Fibroblast of lung (primary cell): ENCODE results near the gene SOX15. TPM values are rescaled to one million over a fixed set of nuclear protein-coding genes. Genes with fewer than 3 reads are reported as not detected.
A peak's percentile ranks its signal among the peaks of the same experiment; 100 is the strongest.

Source experiments
- DNase-seq, 2 donors: peaks; one replicate each; pipeline versions ENCODE4 v3.0.0 to v3.0.0-alpha.2; 2010; ENCODE audit warnings: low read depth in 2 of 2
- H2AFZ ChIP-seq: 2 replicates; pipeline ENCODE4 v1.5.1; 2012; ENCODE audit warnings: low read length, control low read depth, inconsistent platforms
- H3K27ac ChIP-seq: 2 replicates; pipeline ENCODE4 v1.5.1; 2011; ENCODE audit warnings: low read length, control low read depth; ENCODE audit not compliant: insufficient read depth
- H3K27me3 ChIP-seq: 2 replicates; pipeline ENCODE4 v1.5.1; 2011; ENCODE audit warnings: mild to moderate bottlenecking, low read length; ENCODE audit not compliant: control insufficient read depth, insufficient read depth
- H3K36me3 ChIP-seq: 2 replicates; pipeline ENCODE4 v1.5.1; 2011; ENCODE audit warnings: low read length; ENCODE audit not compliant: control insufficient read depth, insufficient read depth
- H3K4me1 ChIP-seq: 2 replicates; pipeline ENCODE4 v1.5.1; 2011; ENCODE audit warnings: low read length; ENCODE audit not compliant: control insufficient read depth, insufficient read depth; ENCODE audit errors: extremely low read depth
- H3K4me2 ChIP-seq: 2 replicates; pipeline ENCODE4 v1.5.1; 2011; ENCODE audit warnings: low read length, control low read depth; ENCODE audit not compliant: insufficient read depth; ENCODE audit errors: extremely low read depth
- H3K4me3 ChIP-seq, 4 experiments: fragments of 200-600 bp in 1 of 4; sonication (generic) in 1 of 4; replicated peaks in 1 of 4; 2 replicates each; pipeline ENCODE4 v1.5.1; 2011 to 2016; ENCODE audit warnings: low read length in 4 of 4, low read depth in 3 of 4, mild to moderate bottlenecking in 3 of 4, control low read depth in 2 of 4, inconsistent platforms in 1 of 4, mixed read lengths in 1 of 4; ENCODE audit not compliant: insufficient read depth in 1 of 4; ENCODE audit errors: control extremely low read depth in 1 of 4
- H3K79me2 ChIP-seq: 2 replicates; pipeline ENCODE4 v1.5.1; 2012; ENCODE audit warnings: mild to moderate bottlenecking, low read length, inconsistent platforms; ENCODE audit not compliant: control insufficient read depth, insufficient read depth
- H3K9ac ChIP-seq: 2 replicates; pipeline ENCODE4 v1.5.1; 2011; ENCODE audit warnings: mild to moderate bottlenecking, low read length, control low read depth; ENCODE audit not compliant: insufficient read depth
- H3K9me3 ChIP-seq: 2 replicates; pipeline ENCODE4 v1.5.1; 2012; ENCODE audit warnings: low read depth, low read length; ENCODE audit not compliant: control insufficient read depth, insufficient read depth
- H4K20me1 ChIP-seq: 2 replicates; pipeline ENCODE4 v1.5.1; 2011; ENCODE audit warnings: low read length; ENCODE audit not compliant: control insufficient read depth, insufficient read depth; ENCODE audit errors: extremely low read depth
- CTCF ChIP-seq, 2 donors: IDR thresholded peaks in 1 of 2; conservative IDR thresholded peaks in 1 of 2; 1 replicate in 1 of 2; 2 replicates in 1 of 2; pipeline ENCODE4 v1.5.1; 2011 to 2012; ENCODE audit warnings: low read length in 2 of 2, control low read depth in 1 of 2, inconsistent platforms in 1 of 2, low read depth in 1 of 2, mild to moderate bottlenecking in 1 of 2
- EZH2 ChIP-seq: IDR thresholded peaks from 2 replicates; pipeline ENCODE4 v1.5.1; 2012; ENCODE audit warnings: low read length, control low read depth, mild to moderate bottlenecking; ENCODE audit errors: missing control alignments
- polyA minus RNA-seq: library from RNA; depleted of rRNA, polyadenylated mRNA; stranded (reverse); fragments of >200 nt; gene quantifications from 2 replicates; pipeline ENCODE4 v1.2.3, GENCODE V29; 2011; ENCODE audit warnings: low replicate concordance
- polyA plus RNA-seq, 2 donors: library from polyadenylated mRNA; depleted of rRNA in 1 of 2; stranded (reverse) in 1 of 2; unstranded in 1 of 2; fragments of >200 nt; gene quantifications; 2 replicates each; pipeline ENCODE4 v1.2.1, GENCODE V29; 2011 to 2012; ENCODE audit warnings: missing spikeins in 1 of 2
- total RNA-seq: library from RNA; depleted of rRNA; stranded (reverse); fragments of >200 nt; gene quantifications from 2 replicates; pipeline ENCODE4 v1.2.1, GENCODE V29; 2014

SOX15 gene
- total RNA-seq (under 0.01 and 0.50 TPM in 2 replicates), polyA plus RNA-seq (0.36 and 0.78 TPM in 2 replicates), polyA minus RNA-seq (2.5 TPM in 1 of 2 replicates, not detected in the other)
- polyA plus RNA-seq (2012) = 0.64 and 3.4 TPM in 2 replicates

- no peaks in the 10 kb centered on the region for H3K9me3 ChIP-seq
- no peak within 1 kb of the TSS for H2AFZ ChIP-seq
- peak in 1 of 2 donors; percentile 59 for DNase-seq
- no peaks in the 10 kb centered on the region for H4K20me1 ChIP-seq
- H3K4me3 ChIP-seq = peak within 1 kb of the TSS in 3 of 4 experiments; percentile 19 to 43 (median 26)
- peak within 1 kb of the TSS; percentile 94 for H3K4me2 ChIP-seq
- H3K79me2 ChIP-seq = peaks cover 20% of the 10 kb centered on the region
- peaks cover 48% of the 10 kb centered on the region for H3K4me1 ChIP-seq
- no peaks in the 10 kb centered on the region for H3K27me3 ChIP-seq
- TF ChIP-seq EZH2 (no peak), CTCF (conservative IDR thresholded peaks at IDR 0.05 in 1 of 2, IDR thresholded peaks at IDR 0.05 in 1 of 2; ENCODE audit: low read depth in 1 of 2, low read length in 2 of 2) (no peak)
- H3K9ac ChIP-seq = peak within 1 kb of the TSS; percentile 47
- H3K27ac ChIP-seq = peak within 1 kb of the TSS; percentile 78
- H3K36me3 ChIP-seq = peaks cover 32% of the 10 kb centered on the region
These were observed at the start of gene SOX15 for GRCh38 chr17:7589891-7590691. Gene SOX15, minus strand, starts transcription at chr17:7590094. Its CDS starts 418 bp downstream, at chr17:7589676.

GRCh38 chr17:7636163-7636562, 46.3 kb upstream of the SOX15 start:
- Histone ChIP-seq H3K27ac (no peak overlapping the region), H3K4me1 (no peaks in the 10 kb centered on the region), H3K36me3 (no peaks in the 10 kb centered on the region), H4K20me1 (no peaks in the 10 kb centered on the region), H3K4me2 (no peak overlapping the region), H3K4me3 (no peak overlapping the region), H3K27me3 (no peaks in the 10 kb centered on the region), H3K9ac (no peak overlapping the region), H2AFZ (no peak overlapping the region), H3K79me2 (no peaks in the 10 kb centered on the region), H3K9me3 (no peaks in the 10 kb centered on the region)
- DNase-seq = no peak
- TF ChIP-seq CTCF (conservative IDR thresholded peaks at IDR 0.05 in 1 of 2, IDR thresholded peaks at IDR 0.05 in 1 of 2; ENCODE audit: low read depth in 1 of 2, low read length in 2 of 2) (no peak), EZH2 (no peak)

- Histone ChIP-seq H3K79me2 (no peaks in the 10 kb centered on the region), H4K20me1 (no peaks in the 10 kb centered on the region), H3K27ac (no peak overlapping the region), H3K4me3 (no peak overlapping the region), H3K9me3 (no peaks in the 10 kb centered on the region), H3K4me2 (no peak overlapping the region), H2AFZ (no peak overlapping the region), H3K9ac (no peak overlapping the region), H3K27me3 (no peaks in the 10 kb centered on the region), H3K36me3 (no peaks in the 10 kb centered on the region), H3K4me1 (no peaks in the 10 kb centered on the region)
- DNase-seq = peak; percentile 28 to 59
- TF ChIP-seq EZH2 = no peak
- peak; percentile 67 to 74 for TF ChIP-seq CTCF (conservative IDR thresholded peaks at IDR 0.05 in 1 of 2, IDR thresholded peaks at IDR 0.05 in 1 of 2; ENCODE audit: low read depth in 1 of 2, low read length in 2 of 2)
These were observed 44.5 kb upstream of the SOX15 start for GRCh38 chr17:7634384-7634783.
